Mesothelial cell of epicardium (in vitro differentiated cells): ENCODE results near the gene RNF150. TPM values are rescaled to one million over a fixed set of nuclear protein-coding genes. Genes with fewer than 3 reads are reported as not detected.

Source experiments
- DNase-seq, 2 experiments: peaks; one replicate each; pipeline ENCODE4 v3.0.0; 2021; ENCODE audit warnings: low spot score in 2 of 2; ENCODE audit not compliant: unreplicated experiment in 2 of 2
- H3K27ac Mint-ChIP-seq: 2 replicates; pipeline ENCODE4 v1.8.0; 2021; ENCODE audit warnings: mixed read lengths
- H3K27me3 Mint-ChIP-seq: 2 replicates; pipeline ENCODE4 v1.8.0; 2021; ENCODE audit warnings: low read depth, mixed read lengths
- H3K36me3 Mint-ChIP-seq: 2 replicates; pipeline ENCODE4 v1.8.0; 2021; ENCODE audit warnings: mixed read lengths
- H3K4me1 Mint-ChIP-seq: 2 replicates; pipeline ENCODE4 v1.8.0; 2021; ENCODE audit warnings: mixed read lengths
- H3K4me3 Mint-ChIP-seq: 2 replicates; pipeline ENCODE4 v1.8.0; 2021; ENCODE audit warnings: mild to moderate bottlenecking, moderate library complexity, mixed read lengths
- H3K9me3 Mint-ChIP-seq: 2 replicates; pipeline ENCODE4 v1.8.0; 2021; ENCODE audit warnings: mixed read lengths
- total RNA-seq: library from RNA; stranded (reverse); gene quantifications from 3 replicates; pipeline ENCODE4 v1.2.1, GENCODE V29; 2021
- TF ChIP-seq, protein P1 (sequence below): fragments of 200-600 bp; sonication (generic); IDR thresholded peaks from one replicate; pipeline ENCODE4 v1.5.0; 2021; ENCODE audit warnings: antibody characterized with exemption; ENCODE audit not compliant: unreplicated experiment

RNF150 gene
- total RNA-seq, 1 donor from 2014 or later, result 40.1 TPM

DNA sequence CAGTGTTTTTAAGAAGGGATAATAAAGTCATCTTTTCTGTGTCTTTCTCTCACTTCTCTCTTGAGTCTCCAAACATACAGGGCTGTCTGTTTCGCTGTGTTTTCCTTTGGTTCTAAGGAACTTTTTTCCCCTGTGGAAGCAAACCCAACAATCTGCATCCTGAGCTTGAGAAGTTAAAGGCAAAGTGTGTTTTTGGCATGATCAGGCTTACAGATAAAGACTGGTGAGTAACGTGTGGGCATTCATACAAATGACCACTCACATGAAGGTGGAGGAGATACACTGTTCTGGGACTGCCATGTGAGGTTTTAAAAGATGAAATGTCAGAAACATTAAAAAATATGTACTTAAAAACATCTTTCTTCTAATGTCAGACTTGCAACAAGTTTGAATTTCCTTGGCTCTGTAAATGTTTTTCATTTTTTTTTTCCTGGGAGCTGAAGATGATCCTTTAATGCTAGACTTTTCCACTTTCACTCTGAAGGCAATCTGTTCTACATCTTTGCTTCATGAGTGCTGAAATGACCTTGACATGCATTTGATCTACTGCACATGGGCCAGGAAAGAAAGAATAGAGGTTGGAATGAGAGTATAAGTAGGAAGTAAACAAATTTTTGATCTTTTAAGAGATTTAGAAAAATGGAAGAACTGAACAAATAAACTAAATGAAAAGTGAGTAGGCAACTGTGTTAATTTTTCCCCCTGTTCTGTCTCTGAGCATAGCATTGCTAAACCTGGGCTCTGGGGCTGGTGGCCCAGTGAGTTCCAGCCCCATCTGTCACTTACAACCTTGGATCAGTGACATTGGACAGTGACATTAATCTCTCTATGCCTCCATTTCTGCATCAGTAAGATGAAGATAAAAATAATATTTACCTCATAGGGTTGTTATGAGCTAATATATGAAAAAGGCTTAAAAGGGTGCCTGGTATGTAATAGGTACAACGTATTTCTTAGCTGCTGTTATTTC is 226.0 kb downstream of the RNF150 start:
- peaks cover 6% of the 10 kb centered on the region for H3K36me3 Mint-ChIP-seq

DNA sequence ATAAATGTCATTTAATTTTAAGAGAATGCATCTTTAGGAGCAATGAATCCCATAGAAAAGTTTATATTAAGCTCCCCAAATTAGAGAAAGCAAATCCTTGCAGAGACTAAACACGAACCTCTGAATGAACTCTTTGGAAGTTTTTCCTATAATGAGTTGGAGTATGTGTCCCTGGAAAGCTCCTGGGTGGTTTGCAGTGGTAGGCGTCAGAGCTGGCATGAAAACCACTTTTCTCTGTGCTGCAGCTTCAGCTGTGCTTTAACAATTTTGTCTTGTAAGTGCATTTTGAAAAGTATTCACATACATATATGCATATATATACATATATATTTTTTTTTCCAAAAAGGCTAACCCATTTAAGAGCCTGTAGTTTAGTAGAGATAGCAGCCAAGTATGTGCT is 228.4 kb downstream of the RNF150 start:
- Mint-ChIP-seq H3K27me3 (no peaks in the 10 kb centered on the region), H3K9me3 (no peaks in the 10 kb centered on the region), H3K4me3 (no peak overlapping the region), H3K27ac (no peak overlapping the region), H3K4me1 (peaks cover 37% of the 10 kb centered on the region), H3K36me3 (no peaks in the 10 kb centered on the region)
- no peak for DNase-seq
- TF ChIP-seq, protein P1, sequence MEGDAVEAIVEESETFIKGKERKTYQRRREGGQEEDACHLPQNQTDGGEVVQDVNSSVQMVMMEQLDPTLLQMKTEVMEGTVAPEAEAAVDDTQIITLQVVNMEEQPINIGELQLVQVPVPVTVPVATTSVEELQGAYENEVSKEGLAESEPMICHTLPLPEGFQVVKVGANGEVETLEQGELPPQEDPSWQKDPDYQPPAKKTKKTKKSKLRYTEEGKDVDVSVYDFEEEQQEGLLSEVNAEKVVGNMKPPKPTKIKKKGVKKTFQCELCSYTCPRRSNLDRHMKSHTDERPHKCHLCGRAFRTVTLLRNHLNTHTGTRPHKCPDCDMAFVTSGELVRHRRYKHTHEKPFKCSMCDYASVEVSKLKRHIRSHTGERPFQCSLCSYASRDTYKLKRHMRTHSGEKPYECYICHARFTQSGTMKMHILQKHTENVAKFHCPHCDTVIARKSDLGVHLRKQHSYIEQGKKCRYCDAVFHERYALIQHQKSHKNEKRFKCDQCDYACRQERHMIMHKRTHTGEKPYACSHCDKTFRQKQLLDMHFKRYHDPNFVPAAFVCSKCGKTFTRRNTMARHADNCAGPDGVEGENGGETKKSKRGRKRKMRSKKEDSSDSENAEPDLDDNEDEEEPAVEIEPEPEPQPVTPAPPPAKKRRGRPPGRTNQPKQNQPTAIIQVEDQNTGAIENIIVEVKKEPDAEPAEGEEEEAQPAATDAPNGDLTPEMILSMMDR, result no peak

More for the DNA sequence above, 226.0 kb downstream of the RNF150 start:
- no peaks in the 10 kb centered on the region for H3K27me3 Mint-ChIP-seq
- TF ChIP-seq, protein P1, result no peak
- no peak overlapping the region for H3K4me3 Mint-ChIP-seq
- H3K9me3 Mint-ChIP-seq, result no peaks in the 10 kb centered on the region
- no peak for DNase-seq
- H3K4me1 Mint-ChIP-seq, result peaks cover 27% of the 10 kb centered on the region
- peak overlapping the region; percentile 27 for H3K27ac Mint-ChIP-seq

DNA sequence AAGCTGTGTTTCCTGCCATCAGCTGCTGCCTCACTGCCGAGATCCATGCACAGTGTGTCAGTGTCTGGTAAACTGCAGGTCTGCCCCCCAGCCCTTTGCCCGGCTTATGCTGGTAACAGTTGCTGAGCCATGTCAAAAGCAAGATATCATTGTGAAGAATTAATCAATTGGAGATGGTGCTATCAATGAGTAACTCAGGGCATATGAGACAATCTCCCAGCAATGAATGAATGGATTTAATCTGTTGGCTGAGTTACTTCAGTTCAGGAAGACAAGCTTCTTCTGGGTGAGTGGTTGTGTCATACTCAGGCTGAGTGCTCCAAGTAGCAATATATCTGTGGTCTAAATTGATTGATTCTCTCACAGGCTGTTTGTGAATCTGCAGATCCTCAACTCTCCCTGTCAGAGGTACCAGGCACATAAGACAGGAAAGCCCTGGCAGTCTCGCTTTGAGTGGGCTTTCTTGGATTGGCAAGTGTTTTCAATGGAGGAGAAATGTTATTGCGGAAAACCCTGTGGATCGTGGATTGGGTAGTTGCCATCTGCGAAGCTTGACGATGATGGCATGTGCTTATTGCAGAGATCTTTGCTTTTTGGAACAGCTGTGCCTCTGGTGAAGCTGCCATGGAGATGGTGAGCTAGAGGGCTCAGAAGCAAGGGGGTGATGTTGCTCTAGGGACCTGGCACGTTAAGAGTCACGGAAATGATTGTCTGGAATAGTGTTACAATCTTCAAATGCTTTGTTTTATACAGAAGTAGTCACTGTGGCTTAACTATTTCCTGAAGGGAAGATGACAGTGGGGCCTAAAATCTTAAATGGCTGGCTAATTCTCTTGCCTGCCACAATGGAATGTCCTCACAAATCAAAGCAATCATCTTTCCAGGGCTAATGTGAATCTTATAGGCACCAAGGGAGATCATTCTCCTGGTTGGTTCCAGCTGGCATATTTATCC is 229.5 kb downstream of the RNF150 start:
- TF ChIP-seq, protein P1, result no peak
- DNase-seq, result no peak
- H3K9me3 Mint-ChIP-seq, result no peaks in the 10 kb centered on the region
- no peaks in the 10 kb centered on the region for H3K36me3 Mint-ChIP-seq
- H3K27me3 Mint-ChIP-seq, result peaks cover 2% of the 10 kb centered on the region
- peaks cover 43% of the 10 kb centered on the region for H3K4me1 Mint-ChIP-seq
- no peak overlapping the region for H3K4me3 Mint-ChIP-seq
- peak overlapping the region; percentile 68 for H3K27ac Mint-ChIP-seq

DNA sequence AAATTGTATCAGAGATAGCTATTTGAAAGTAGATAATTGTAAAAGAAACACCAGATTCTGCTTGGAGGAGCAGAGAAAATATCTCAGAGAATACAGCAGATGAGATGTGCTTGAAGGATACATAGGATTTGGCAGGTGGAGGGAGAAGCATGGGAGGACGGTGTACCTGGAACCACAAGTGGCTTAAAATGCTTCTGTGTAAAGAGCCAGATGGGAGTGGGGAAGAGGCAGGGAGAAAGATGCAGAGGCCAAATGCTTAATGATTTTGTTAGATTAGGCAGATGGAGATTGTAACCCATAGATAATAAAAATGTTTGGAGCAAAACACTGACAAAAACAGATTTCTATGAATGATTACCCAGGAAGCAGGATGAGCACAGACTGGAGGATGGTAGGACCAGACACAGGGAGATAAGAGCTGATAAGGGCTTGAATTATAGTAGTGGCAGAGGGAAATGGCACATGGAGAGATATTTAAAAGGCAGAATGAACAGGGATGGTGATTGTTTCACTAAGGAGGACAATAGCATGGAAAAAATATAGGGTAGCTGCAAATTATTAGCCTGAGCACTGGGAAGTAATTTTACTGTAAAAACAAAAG is 231.4 kb downstream of the RNF150 start:
- H3K36me3 Mint-ChIP-seq, result no peaks in the 10 kb centered on the region
- H3K4me3 Mint-ChIP-seq, result no peak overlapping the region
- TF ChIP-seq, protein P1, result no peak
- peaks cover 2% of the 10 kb centered on the region for H3K27me3 Mint-ChIP-seq
- no peaks in the 10 kb centered on the region for H3K9me3 Mint-ChIP-seq
- DNase-seq, result no peak
- H3K27ac Mint-ChIP-seq, result peak overlapping the region; percentile 68
- peaks cover 40% of the 10 kb centered on the region for H3K4me1 Mint-ChIP-seq

GRCh38 chr4:140893939-140894338 is 239.3 kb downstream of the RNF150 start:
- no peak overlapping the region for H3K4me3 Mint-ChIP-seq
- DNase-seq, result no peak
- H3K36me3 Mint-ChIP-seq, result no peaks in the 10 kb centered on the region
- TF ChIP-seq, protein P1, result no peak
- H3K27ac Mint-ChIP-seq, result no peak overlapping the region
- H3K4me1 Mint-ChIP-seq, result peaks cover 19% of the 10 kb centered on the region
- H3K9me3 Mint-ChIP-seq, result no peaks in the 10 kb centered on the region
- H3K27me3 Mint-ChIP-seq, result peaks cover 2% of the 10 kb centered on the region
